Activated CD8-positive, alpha-beta T cell treated with anti-CD3 and anti-CD28 coated beads for 36 hours (primary cell): Measurements from ENCODE around the gene DNAH11. TPM values are rescaled to one million over a fixed set of nuclear protein-coding genes. Genes with fewer than 3 reads are reported as not detected.

ENCODE experiments used
- ATAC-seq: fragments of 200-7000 bp; cut with Tn5 transposase; one replicate; pipeline ENCODE4 v1.10.0; 2021; ENCODE audit warnings: mild to moderate bottlenecking, moderate library complexity
- CTCF ChIA-PET: fragments of 350-600 bp; sonication (Branson Sonifier 250); formaldehyde crosslinking; loops from one replicate; lab custom pipeline; 2021; ENCODE audit warnings: antibody characterized with exemption; lab: Charles Lee
- POLR2A ChIA-PET: fragments of 350-600 bp; sonication (Branson Sonifier 250); formaldehyde crosslinking; loops from one replicate; lab custom pipeline; 2021; ENCODE audit warnings: antibody characterized with exemption; lab: Charles Lee
- DNase-seq: peaks from one replicate; pipeline ENCODE4 v3.0.0-alpha.2; 2020
- H3K27ac Mint-ChIP-seq: one replicate; pipeline ENCODE4 v1.8.0; 2021; ENCODE audit warnings: mild to moderate bottlenecking, mixed read lengths
- H3K27me3 Mint-ChIP-seq: one replicate; pipeline ENCODE4 v1.8.0; 2021; ENCODE audit warnings: mixed read lengths
- H3K36me3 Mint-ChIP-seq: one replicate; pipeline ENCODE4 v1.8.0; 2021; ENCODE audit warnings: low read depth, mixed read lengths
- H3K4me1 Mint-ChIP-seq: one replicate; pipeline ENCODE4 v1.8.0; 2021; ENCODE audit warnings: low read depth, mixed read lengths
- H3K4me3 Mint-ChIP-seq: one replicate; pipeline ENCODE4 v1.8.0; 2021; ENCODE audit warnings: mild to moderate bottlenecking, moderate library complexity, mixed read lengths
- H3K9me3 Mint-ChIP-seq: one replicate; pipeline ENCODE4 v1.8.0; 2021; ENCODE audit warnings: mixed read lengths
- intact Hi-C: fragments of 100-400 bp; cut with micrococcal nuclease; formaldehyde crosslinking; loops from one replicate; pipeline ENCODE4 v1.10.0; 2022
- total RNA-seq, 2 experiments: library from RNA; stranded (reverse); gene quantifications; one replicate each; pipeline ENCODE4 v1.2.3, GENCODE V29; 2021
- TF ChIP-seq, protein P1 (sequence below): fragments of 200-600 bp; IDR thresholded peaks from one replicate; pipeline ENCODE4 v1.8.0; 2022; ENCODE audit warnings: antibody characterized with exemption, mild to moderate bottlenecking

Gene DNAH11
- total RNA-seq, 2 experiments from 2014 or later, result 2.3 to 2.7 TPM

DNA sequence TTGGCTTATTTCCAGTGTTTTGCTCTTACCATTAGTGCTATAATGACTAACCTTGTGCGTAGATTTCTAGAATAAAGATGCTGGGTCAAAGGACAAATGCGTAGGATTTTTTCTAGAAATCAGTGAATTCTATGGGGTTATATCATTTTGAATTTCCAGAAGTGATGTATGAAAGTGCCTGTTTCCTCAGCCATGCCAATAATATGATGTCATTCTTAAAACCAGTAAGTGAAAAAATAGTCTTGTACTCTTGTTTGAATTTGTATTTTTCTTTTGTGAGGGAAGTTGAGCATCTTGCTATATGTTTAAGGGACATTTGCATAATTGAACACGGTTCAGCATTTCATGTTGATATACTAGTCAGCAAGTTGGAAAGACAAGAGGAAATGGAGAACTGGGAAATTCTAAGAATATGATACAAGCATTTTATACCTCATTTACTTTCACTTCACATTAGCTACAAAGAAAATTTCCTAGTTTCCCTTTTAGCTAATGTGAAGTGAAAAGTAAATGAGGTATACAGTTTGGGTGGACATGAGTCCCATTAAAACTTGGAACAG is 3.8 kb upstream of the DNAH11 start:
- H3K36me3 Mint-ChIP-seq, result no peaks in the 10 kb centered on the region
- peaks cover 35% of the 10 kb centered on the region for H3K27me3 Mint-ChIP-seq
- TF ChIP-seq, protein P1, sequence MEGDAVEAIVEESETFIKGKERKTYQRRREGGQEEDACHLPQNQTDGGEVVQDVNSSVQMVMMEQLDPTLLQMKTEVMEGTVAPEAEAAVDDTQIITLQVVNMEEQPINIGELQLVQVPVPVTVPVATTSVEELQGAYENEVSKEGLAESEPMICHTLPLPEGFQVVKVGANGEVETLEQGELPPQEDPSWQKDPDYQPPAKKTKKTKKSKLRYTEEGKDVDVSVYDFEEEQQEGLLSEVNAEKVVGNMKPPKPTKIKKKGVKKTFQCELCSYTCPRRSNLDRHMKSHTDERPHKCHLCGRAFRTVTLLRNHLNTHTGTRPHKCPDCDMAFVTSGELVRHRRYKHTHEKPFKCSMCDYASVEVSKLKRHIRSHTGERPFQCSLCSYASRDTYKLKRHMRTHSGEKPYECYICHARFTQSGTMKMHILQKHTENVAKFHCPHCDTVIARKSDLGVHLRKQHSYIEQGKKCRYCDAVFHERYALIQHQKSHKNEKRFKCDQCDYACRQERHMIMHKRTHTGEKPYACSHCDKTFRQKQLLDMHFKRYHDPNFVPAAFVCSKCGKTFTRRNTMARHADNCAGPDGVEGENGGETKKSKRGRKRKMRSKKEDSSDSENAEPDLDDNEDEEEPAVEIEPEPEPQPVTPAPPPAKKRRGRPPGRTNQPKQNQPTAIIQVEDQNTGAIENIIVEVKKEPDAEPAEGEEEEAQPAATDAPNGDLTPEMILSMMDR, result no peak
- no peak overlapping the region for H3K4me3 Mint-ChIP-seq
- H3K9me3 Mint-ChIP-seq, result no peaks in the 10 kb centered on the region
- CTCF ChIA-PET, result interaction anchor here (0.6 kb wide), 1 partner anchor 32 kb away, joined by 3 read pairs; no protein-coding TSS in a partner anchor
- H3K4me1 Mint-ChIP-seq, result peaks cover 4% of the 10 kb centered on the region
- intact Hi-C loops, result no loop called here
- ATAC-seq, result no peak
- DNase-seq, result no peak
- POLR2A ChIA-PET, result interaction anchor here (0.6 kb wide), 1 partner anchor 11 kb away, joined by 3 read pairs; no protein-coding TSS in a partner anchor
- no peak overlapping the region for H3K27ac Mint-ChIP-seq

DNA sequence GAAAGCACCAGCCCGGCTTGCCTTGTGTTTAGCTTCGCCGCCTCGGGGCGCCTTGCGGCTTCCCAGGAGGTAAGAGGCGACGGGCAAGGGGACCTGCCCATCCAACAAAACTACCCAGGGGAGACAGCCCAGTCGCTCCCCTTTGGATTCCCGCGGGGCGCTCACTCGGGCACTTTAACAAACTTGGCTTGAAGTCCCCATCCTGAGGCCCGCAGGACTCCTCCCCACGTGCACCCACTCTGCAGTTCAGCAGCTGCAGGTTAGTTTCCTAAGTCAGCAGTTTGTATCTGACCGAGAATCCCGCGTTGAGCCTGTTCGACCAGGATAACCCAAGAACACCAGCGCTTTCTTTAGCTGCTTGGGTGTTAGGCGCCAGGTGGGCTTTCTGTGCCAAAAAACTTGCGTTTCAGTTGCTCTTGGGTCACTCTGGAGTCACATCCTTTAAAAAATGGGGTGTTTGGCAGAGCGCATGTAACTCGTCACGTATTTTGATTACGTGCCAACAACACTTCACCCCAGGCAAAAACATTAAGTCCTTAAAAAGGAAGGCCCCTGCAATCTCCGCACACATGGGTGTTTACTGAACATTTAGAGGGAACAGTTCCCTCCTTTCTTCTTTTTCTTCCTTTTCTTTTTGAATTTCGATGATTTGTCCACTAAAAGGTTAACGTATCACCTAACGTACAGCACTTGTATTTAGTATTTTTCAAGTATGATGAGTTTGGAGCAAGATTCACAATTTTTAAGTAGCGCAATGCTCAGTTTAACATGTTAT is 876 bp downstream of the DNAH11 start:
- ChIA-PET POLR2A (no interaction called here), CTCF (no interaction called here)
- peak; percentile 28 for ATAC-seq
- TF ChIP-seq, protein P1, result no peak
- Mint-ChIP-seq H3K4me3 (peak overlapping the region; percentile 60), H3K9me3 (no peaks in the 10 kb centered on the region), H3K27ac (no peak overlapping the region), H3K36me3 (no peaks in the 10 kb centered on the region), H3K27me3 (peaks cover 52% of the 10 kb centered on the region), H3K4me1 (peaks cover 3% of the 10 kb centered on the region)
- intact Hi-C loops, result no loop called here
- DNase-seq, result peak; percentile 24

DNA sequence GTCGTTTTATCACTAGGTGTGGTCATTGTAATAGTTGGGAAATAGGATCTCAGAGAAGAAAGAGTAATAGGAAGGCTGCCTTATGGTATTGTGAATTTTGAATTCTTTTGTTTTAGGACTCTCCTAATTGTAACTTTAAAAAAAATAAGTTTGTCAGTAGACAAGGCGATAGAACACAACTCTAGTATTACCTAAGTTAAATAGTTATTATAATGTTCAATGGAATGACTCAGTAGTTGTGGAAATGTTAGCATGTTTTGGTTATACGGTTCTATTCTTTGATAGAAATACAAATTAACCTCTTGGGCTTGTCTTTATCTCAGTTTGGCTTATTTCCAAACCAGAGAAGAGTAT is 1.4 kb downstream of the DNAH11 start:
- Mint-ChIP-seq H3K27me3 (peaks cover 50% of the 10 kb centered on the region), H3K27ac (no peak overlapping the region), H3K4me1 (peaks cover 3% of the 10 kb centered on the region), H3K9me3 (no peaks in the 10 kb centered on the region), H3K36me3 (no peaks in the 10 kb centered on the region), H3K4me3 (peak overlapping the region; percentile 60)
- intact Hi-C loops, result no loop called here
- ChIA-PET POLR2A (no interaction called here), CTCF (interaction anchor here (1.3 kb wide), 1 partner anchor 9 kb away, joined by 5 read pairs; no protein-coding TSS in a partner anchor)
- DNase-seq (no peak), ATAC-seq (no peak)
- TF ChIP-seq, protein P1, result no peak

DNA sequence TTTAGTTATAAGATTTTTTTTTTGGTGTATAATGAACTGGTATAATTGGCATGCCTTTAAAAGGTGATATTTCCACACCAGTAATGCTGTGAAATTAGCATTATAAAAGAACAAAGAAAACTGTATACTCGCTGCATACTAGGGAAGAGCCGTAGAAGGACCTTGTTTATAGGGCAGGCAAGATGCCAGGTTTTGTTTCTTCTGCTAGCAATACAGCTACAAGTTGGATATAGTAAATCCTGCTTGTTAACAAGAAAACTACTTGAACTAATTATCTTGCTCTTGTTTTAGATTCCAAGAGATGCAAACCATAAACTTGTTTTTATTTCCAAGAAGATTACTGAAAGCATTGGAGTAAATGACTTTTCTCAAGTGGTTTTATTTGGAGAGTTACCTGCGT is 1.9 kb downstream of the DNAH11 start:
- ATAC-seq (no peak), DNase-seq (no peak)
- Mint-ChIP-seq H3K27me3 (peaks cover 48% of the 10 kb centered on the region), H3K9me3 (no peaks in the 10 kb centered on the region), H3K4me3 (no peak overlapping the region), H3K4me1 (peaks cover 3% of the 10 kb centered on the region), H3K27ac (no peak overlapping the region), H3K36me3 (no peaks in the 10 kb centered on the region)
- TF ChIP-seq, protein P1, result no peak
- ChIA-PET POLR2A (no interaction called here), CTCF (interaction anchor here (1.0 to 1.8 kb wide), 3 partner anchors 10 to 290 kb away, joined by 3 to 5 read pairs (median 4); no protein-coding TSS in a partner anchor)
- intact Hi-C loops, result no loop called here

DNA sequence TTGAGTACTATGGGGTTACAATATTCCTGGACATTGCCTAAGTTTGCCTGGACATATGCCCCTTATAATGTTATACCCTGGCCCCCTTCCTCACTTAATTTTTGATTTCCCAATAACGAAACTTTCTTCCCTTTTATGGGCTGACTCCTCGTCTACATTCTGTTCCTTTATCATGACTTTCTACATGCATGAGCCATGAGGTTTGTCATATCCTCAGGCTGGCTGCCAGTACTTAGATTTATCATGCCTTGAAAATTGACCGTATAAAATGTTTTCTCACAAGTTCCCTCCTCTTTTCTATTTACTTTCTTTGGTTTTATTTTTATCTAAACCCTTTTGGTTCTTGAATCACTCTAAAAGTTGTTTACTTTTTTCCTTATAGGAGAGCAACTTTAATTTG is 4.7 kb downstream of the DNAH11 start:
- H3K4me3 Mint-ChIP-seq, result no peak overlapping the region
- H3K9me3 Mint-ChIP-seq, result no peaks in the 10 kb centered on the region
- no peaks in the 10 kb centered on the region for H3K36me3 Mint-ChIP-seq
- intact Hi-C loops, result no loop called here
- DNase-seq (no peak), ATAC-seq (no peak)
- H3K4me1 Mint-ChIP-seq, result peaks cover 3% of the 10 kb centered on the region
- TF ChIP-seq, protein P1, result no peak
- POLR2A ChIA-PET, result no interaction called here
- CTCF ChIA-PET, result no interaction called here
- no peak overlapping the region for H3K27ac Mint-ChIP-seq
- H3K27me3 Mint-ChIP-seq, result peaks cover 30% of the 10 kb centered on the region
